Subcutaneous adipose tissue (tissue), 4 donors: ENCODE results near the gene TTC3. TPM values are rescaled to one million over a fixed set of nuclear protein-coding genes. Genes with fewer than 3 reads are reported as not detected.

ENCODE experiments used
- CTCF ChIP-seq: fragments of 450-650 bp; IDR thresholded peaks from one replicate; pipeline ENCODE4 v1.5.1; 2016; ENCODE audit warnings: low read depth, mild to moderate bottlenecking, control low read depth, antibody characterized with exemption, moderate library complexity
- total RNA-seq, 4 donors: library from RNA; depleted of rRNA; stranded (reverse); fragments of >200 nt; gene quantifications; one replicate each; pipeline ENCODE4 v1.1.0, GENCODE V29; 2016

Gene TTC3
- total RNA-seq, 4 donors from 2014 or later: 179 to 309 (median 223) TPM

GRCh38 chr21:37159949-37160348 is 86.9 kb downstream of the TTC3 start:
- TF ChIP-seq CTCF: no peak

GRCh38 chr21:37164742-37165141 is 91.7 kb downstream of the TTC3 start:
- no peak for TF ChIP-seq CTCF

GRCh38 chr21:37165586-37165985 is 92.5 kb downstream of the TTC3 start:
- TF ChIP-seq CTCF: no peak

GRCh38 chr21:37166733-37167132 is 93.7 kb downstream of the TTC3 start:
- no peak for TF ChIP-seq CTCF

GRCh38 chr21:37168666-37169065 is 95.6 kb downstream of the TTC3 start:
- TF ChIP-seq CTCF: no peak

- no peak for TF ChIP-seq CTCF
Observed at GRCh38 chr21:37172646-37173045, 99.6 kb downstream of the TTC3 start.

- no peak for TF ChIP-seq CTCF
Observed at GRCh38 chr21:37176716-37177115, 103.7 kb downstream of the TTC3 start.
